Myocyte (in vitro differentiated cells): Measurements from ENCODE around the gene IL17RD. TPM values are rescaled to one million over a fixed set of nuclear protein-coding genes. Genes with fewer than 3 reads are reported as not detected.

Experiments
- DNase-seq: peaks from one replicate; pipeline ENCODE4 v3.0.0-alpha.2; 2012; ENCODE audit warnings: low read depth
- total RNA-seq: library from RNA; depleted of rRNA; stranded (reverse); fragments of >200 nt; gene quantifications from 2 replicates; pipeline ENCODE4 v1.2.3, GENCODE V29; 2014

Gene IL17RD
- total RNA-seq, 1 donor from 2014 or later: 0.56 TPM

GRCh38 chr3:57131210-57131588 is 34.0 kb downstream of the IL17RD start:
- no peak for DNase-seq

GRCh38 chr3:57130571-57131209 is 34.5 kb downstream of the IL17RD start:
- DNase-seq: no peak

GRCh38 chr3:57128826-57129667 is 36.1 kb downstream of the IL17RD start:
- DNase-seq: no peak

GRCh38 chr3:57127891-57128518 is 37.1 kb downstream of the IL17RD start:
- no peak for DNase-seq

GRCh38 chr3:57126244-57126643 is 38.9 kb downstream of the IL17RD start:
- DNase-seq: no peak

- no peak for DNase-seq
Measured at GRCh38 chr3:57120451-57121174, 44.5 kb downstream of the IL17RD start.

GRCh38 chr3:57120040-57120439 is 45.1 kb downstream of the IL17RD start:
- DNase-seq: no peak

- no peak for DNase-seq
Measured at GRCh38 chr3:57118254-57118653, 46.9 kb downstream of the IL17RD start.

GRCh38 chr3:57116501-57116900 is 48.7 kb downstream of the IL17RD start:
- DNase-seq: no peak

- DNase-seq: no peak
Measured at GRCh38 chr3:57112206-57112605, 52.9 kb downstream of the IL17RD start.

GRCh38 chr3:57110798-57111197 is 54.4 kb downstream of the IL17RD start:
- no peak for DNase-seq

GRCh38 chr3:57110214-57110613 is 54.9 kb downstream of the IL17RD start:
- no peak for DNase-seq

- DNase-seq: no peak
Measured at GRCh38 chr3:57109437-57110199, 55.5 kb downstream of the IL17RD start.

- DNase-seq: no peak
Measured at GRCh38 chr3:57108684-57109083, 56.5 kb downstream of the IL17RD start.

- DNase-seq: no peak
Measured at GRCh38 chr3:57105585-57105984, 59.6 kb downstream of the IL17RD start.

GRCh38 chr3:57100046-57100695 is 65.0 kb downstream of the IL17RD start:
- DNase-seq: peak; percentile 85

GRCh38 chr3:57098418-57099310 is 66.5 kb downstream of the IL17RD start:
- DNase-seq: no peak

GRCh38 chr3:57097536-57097935 is 67.6 kb downstream of the IL17RD start:
- no peak for DNase-seq

- no peak for DNase-seq
Measured at GRCh38 chr3:57095363-57095762, 69.8 kb downstream of the IL17RD start.
